ENCODE measurements around the gene DCANP1.
"Not testable (repeated sequence)": the region's sequence is repeated elsewhere in the genome, so short reads cannot be mapped to it uniquely, and the experiment has no call there.

The DCANP1 gene

DNA sequence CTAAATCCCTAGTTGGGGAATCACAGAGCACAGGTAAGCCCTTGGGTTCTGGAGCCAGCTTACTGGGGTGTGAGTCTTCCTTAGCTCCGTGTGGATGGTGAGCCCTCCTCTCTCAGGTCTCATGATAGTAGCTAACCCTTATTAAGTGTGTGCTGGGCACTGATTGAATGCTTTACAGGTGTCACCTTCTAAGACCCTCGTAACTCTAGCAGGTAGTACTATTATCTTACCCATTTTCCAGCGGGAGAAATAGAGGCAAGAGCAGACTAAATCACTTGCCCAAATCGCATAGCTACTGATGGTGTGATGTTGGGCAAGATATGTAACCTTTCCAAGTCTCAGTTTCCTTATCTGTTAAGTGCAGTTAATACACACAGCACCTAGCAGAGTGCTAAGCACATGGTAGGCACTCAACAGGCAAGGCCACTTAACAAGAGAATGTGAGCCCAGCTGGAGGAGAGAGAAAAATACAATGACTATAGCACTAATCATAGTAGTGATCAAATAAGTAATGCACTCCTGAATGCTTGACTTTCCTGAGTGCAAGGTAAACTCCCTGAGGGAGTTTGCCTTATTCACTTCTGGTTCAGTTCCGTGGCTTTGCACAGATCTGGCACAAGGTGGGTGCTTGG lies at the start of gene DCANP1:
DCANP1 (minus strand) TSS at position 51 of the 632 bp plus-strand sequence. CDS start 240 bp downstream, outside the sequence.
- H3K27me3 ChIP-seq, result no peaks in the 10 kb centered on the region
- peak within 1 kb of the TSS; percentile 34; the same call in 1 of the 2 replicates for H3K4me3 ChIP-seq
- H3K9ac ChIP-seq, result peak within 1 kb of the TSS; percentile 75
- no peaks in the 10 kb centered on the region for H4K20me1 ChIP-seq
- no peak for TF ChIP-seq Cebpa-rat (IDR thresholded peaks at IDR 0.05)
- H3K9me3 ChIP-seq, result no peaks in the 10 kb centered on the region
- H3K36me3 ChIP-seq, result no peaks in the 10 kb centered on the region
- H3K4me2 ChIP-seq, result peak within 1 kb of the TSS; percentile 95
- peak within 1 kb of the TSS; percentile 93 for H3K27ac ChIP-seq
- H3K4me1 ChIP-seq, result peaks cover 100% of the 10 kb centered on the region

- H3K27me3 ChIP-seq, result peaks cover 43% of the 10 kb centered on the region
- H3K36me3 ChIP-seq, H3K4me3 ChIP-seq, H3K4me2 ChIP-seq, H3K27ac ChIP-seq, H3K9ac ChIP-seq, H3K9me3 ChIP-seq, H4K20me1 ChIP-seq: not testable (repeated sequence)
- H3K4me1 ChIP-seq, result peaks cover 12% of the 10 kb centered on the region
Observed at GRCh38 chr5:135495531-135495930, 48.4 kb upstream of the DCANP1 start.

DNA sequence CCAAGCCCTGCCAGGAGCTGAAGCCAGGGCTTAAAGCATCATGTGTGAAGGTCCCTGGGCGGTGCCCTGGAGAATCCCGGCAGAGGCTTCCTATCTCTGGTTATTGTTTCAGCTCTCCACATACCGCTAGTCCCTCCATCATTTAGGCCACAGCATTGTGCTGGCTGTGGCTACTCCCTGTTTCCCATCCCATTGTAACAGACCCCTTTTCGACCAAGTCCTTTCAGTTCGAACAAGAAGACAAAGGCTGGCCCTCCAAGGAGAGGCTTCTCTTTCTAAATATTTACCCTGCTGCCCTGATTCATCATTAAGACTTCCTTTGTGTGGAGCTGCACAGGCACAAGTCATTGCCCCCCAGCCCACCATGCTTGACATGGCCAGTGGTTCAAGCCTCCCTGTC lies 47.0 kb upstream of the DCANP1 start:
- Histone ChIP-seq H3K27me3 (peaks cover 57% of the 10 kb centered on the region), H3K4me2 (no peak overlapping the region), H3K9ac (no peak overlapping the region), H3K27ac (no peak overlapping the region), H3K36me3 (no peaks in the 10 kb centered on the region), H3K4me3 (no peak overlapping the region), H3K4me1 (peaks cover 25% of the 10 kb centered on the region), H3K9me3 (peaks cover 11% of the 10 kb centered on the region; the same call in 1 of the 2 replicates), H4K20me1 (peaks cover 21% of the 10 kb centered on the region)
- no peak for TF ChIP-seq Cebpa-rat (IDR thresholded peaks at IDR 0.05)

GRCh38 chr5:135493406-135494180 lies 46.4 kb upstream of the DCANP1 start:
- Histone ChIP-seq H3K27me3 (peaks cover 63% of the 10 kb centered on the region), H3K27ac (no peak overlapping the region), H3K4me3 (no peak overlapping the region), H3K9me3 (peaks cover 11% of the 10 kb centered on the region; the same call in 1 of the 2 replicates), H3K4me1 (peaks cover 25% of the 10 kb centered on the region), H4K20me1 (peaks cover 27% of the 10 kb centered on the region), H3K36me3 (no peaks in the 10 kb centered on the region), H3K9ac (no peak overlapping the region), H3K4me2 (no peak overlapping the region)
- no peak for TF ChIP-seq Cebpa-rat (IDR thresholded peaks at IDR 0.05)

GRCh38 chr5:135492319-135492626 lies 45.1 kb upstream of the DCANP1 start:
- no peak overlapping the region for H3K4me3 ChIP-seq
- peaks cover 76% of the 10 kb centered on the region for H3K27me3 ChIP-seq

GRCh38 chr5:135491552-135492318 lies 44.6 kb upstream of the DCANP1 start:
- Histone ChIP-seq H3K4me3 (no peak overlapping the region), H4K20me1 (peaks cover 37% of the 10 kb centered on the region), H3K27ac (no peak overlapping the region), H3K4me1 (peaks cover 20% of the 10 kb centered on the region), H3K9ac (no peak overlapping the region), H3K4me2 (no peak overlapping the region; the same call in 1 of the 2 replicates), H3K27me3 (peaks cover 81% of the 10 kb centered on the region), H3K9me3 (peaks cover 11% of the 10 kb centered on the region; the same call in 1 of the 2 replicates), H3K36me3 (no peaks in the 10 kb centered on the region)
- TF ChIP-seq Cebpa-rat (IDR thresholded peaks at IDR 0.05), result no peak

More at GRCh38 chr5:135492319-135492626, 45.1 kb upstream of the DCANP1 start:
- Histone ChIP-seq H3K4me1 (peaks cover 20% of the 10 kb centered on the region), H3K4me2 (no peak overlapping the region), H3K9me3 (peaks cover 11% of the 10 kb centered on the region; the same call in 1 of the 2 replicates), H3K27ac (no peak overlapping the region), H3K9ac (no peak overlapping the region), H3K36me3 (no peaks in the 10 kb centered on the region), H4K20me1 (peaks cover 37% of the 10 kb centered on the region)
- no peak for TF ChIP-seq Cebpa-rat (IDR thresholded peaks at IDR 0.05)

- H3K4me2 ChIP-seq, result no peak overlapping the region
- peaks cover 20% of the 10 kb centered on the region for H3K4me1 ChIP-seq
- no peaks in the 10 kb centered on the region for H3K36me3 ChIP-seq
- no peak overlapping the region for H3K27ac ChIP-seq
- no peak overlapping the region for H3K4me3 ChIP-seq
- peaks cover 88% of the 10 kb centered on the region for H3K27me3 ChIP-seq
- H3K9me3 ChIP-seq, result peaks cover 11% of the 10 kb centered on the region; the same call in 1 of the 2 replicates
- H4K20me1 ChIP-seq, result peaks cover 37% of the 10 kb centered on the region
- TF ChIP-seq Cebpa-rat (IDR thresholded peaks at IDR 0.05), result no peak
- H3K9ac ChIP-seq, result no peak overlapping the region
Observed at GRCh38 chr5:135491038-135491551, 43.9 kb upstream of the DCANP1 start.

DNA sequence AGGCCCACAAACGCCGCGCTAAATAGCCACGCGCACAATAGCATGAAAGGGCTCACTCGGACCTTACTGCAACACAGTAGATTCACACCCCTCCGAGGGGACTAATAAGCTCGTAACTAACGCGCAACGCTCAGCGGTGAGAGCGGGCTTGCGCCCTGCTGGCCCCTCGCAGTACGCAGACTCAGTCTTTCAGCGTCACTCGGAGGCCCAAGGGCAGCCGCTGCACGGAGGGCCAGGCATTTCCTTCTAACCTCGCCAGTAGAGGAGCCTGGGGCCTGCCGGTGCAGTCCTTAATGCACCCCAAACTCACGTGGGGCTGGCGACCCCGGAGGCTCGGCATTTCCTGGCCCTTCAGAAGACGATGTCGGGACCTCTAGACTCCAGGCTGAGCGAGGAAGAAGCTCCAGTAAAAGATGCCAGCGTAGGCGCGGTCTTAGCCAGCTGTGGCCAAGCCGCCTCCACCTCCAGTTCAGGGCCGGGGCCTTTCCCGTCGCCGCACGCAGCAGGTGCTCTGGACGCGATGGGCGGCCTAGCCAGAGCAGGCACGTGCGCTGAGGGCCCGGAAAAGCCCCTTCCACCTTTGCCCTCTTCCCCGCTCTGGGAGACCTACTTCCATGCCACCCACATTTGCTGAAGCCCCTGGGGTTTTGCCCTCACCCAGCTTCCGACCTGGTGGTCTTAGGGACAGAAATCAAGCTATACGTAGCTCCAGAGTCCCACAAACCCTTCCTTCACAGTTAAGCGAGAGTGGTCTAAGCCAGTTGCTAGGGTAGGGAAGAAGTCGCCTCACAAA lies 43.3 kb upstream of the DCANP1 start:
- TF ChIP-seq Cebpa-rat (IDR thresholded peaks at IDR 0.05), result no peak
- Histone ChIP-seq H3K27me3 (peaks cover 94% of the 10 kb centered on the region), H3K9ac (no peak overlapping the region), H3K4me1 (peaks cover 20% of the 10 kb centered on the region), H4K20me1 (peaks cover 37% of the 10 kb centered on the region), H3K27ac (no peak overlapping the region), H3K4me2 (peak overlapping the region; percentile 66; the same call in 1 of the 2 replicates), H3K9me3 (peaks cover 11% of the 10 kb centered on the region; the same call in 1 of the 2 replicates), H3K36me3 (no peaks in the 10 kb centered on the region), H3K4me3 (peak overlapping the region; percentile 41; the same call in 1 of the 2 replicates)

Data from BLaER1 (cell line).